ENCODE measurements around the gene CAMSAP1. TPM values are rescaled to one million over a fixed set of nuclear protein-coding genes. Genes with fewer than 3 reads are reported as not detected.

CAMSAP1 gene
- total RNA-seq, 1 experiment from 2014 or later: 52.7 TPM

DNA sequence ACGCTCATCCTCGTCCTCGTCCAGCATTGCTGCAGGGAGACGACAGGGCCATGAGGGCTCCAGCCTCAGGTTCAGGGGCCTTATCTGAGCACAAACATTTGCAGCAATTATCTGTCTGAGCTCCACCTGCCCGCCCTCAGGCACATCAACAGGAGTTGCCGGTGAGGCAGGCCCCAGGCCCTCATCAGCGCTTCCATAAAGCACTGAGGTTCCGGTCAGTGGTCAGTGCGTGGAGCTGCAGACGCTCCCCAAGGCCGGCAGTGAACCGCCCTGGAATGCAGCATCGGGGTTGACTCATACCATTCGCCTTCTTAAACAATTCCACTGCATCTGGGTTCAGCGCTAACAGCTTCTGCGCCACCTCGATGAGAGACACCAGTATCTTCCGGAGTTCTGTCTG lies 38.6 kb upstream of the CAMSAP1 start:
- peaks cover 30 to 77% (median 70%) of the 10 kb centered on the region in 3 experiments for H3K36me3 Mint-ChIP-seq (ENCODE audit: insufficient read depth in 1 of 3, low read depth in 3 of 3)
- Histone ChIP-seq H4K20me1 (ENCODE audit: control insufficient read depth, insufficient read depth, insufficient read length) (no peaks in the 10 kb centered on the region), H4K8ac (replicated peaks; ENCODE audit: insufficient read length, low read depth, low read length) (no peak overlapping the region), H3K4ac (ENCODE audit: low read depth, low read length) (no peak overlapping the region), H3K56ac (ENCODE audit: insufficient read length, low read depth, low read length) (no peak overlapping the region), H2BK20ac (ENCODE audit: low read depth, low read length, poor library complexity, severe bottlenecking) (no peak overlapping the region), H2AK5ac (ENCODE audit: insufficient read length, low read length) (no peak overlapping the region), H3K14ac (ENCODE audit: insufficient read depth, low read length) (no peak overlapping the region), H2AFZ (ENCODE audit: low read length) (no peak overlapping the region), H2BK15ac (ENCODE audit: low read depth, low read length) (no peak overlapping the region), H3T11ph (ENCODE audit: low read length) (no peak overlapping the region), H4K5ac (ENCODE audit: insufficient read length, low read depth, low read length) (no peak overlapping the region), H2BK120ac (ENCODE audit: low read depth, low read length, poor library complexity, severe bottlenecking) (no peak overlapping the region), H3K9me3 (ENCODE audit: control insufficient read depth, low read depth, low read length) (no peaks in the 10 kb centered on the region), H3K79me1 (ENCODE audit: insufficient read depth, low read depth, low read length, poor library complexity, severe bottlenecking) (no peaks in the 10 kb centered on the region), H3K79me2 (ENCODE audit: insufficient read depth, low read length) (0 out of 2 replicates have a peak, but pooled peaks cover 1% of the 10 kb centered on the region), H3K27ac (ENCODE audit: insufficient read length, low read depth, low read length) (no peak overlapping the region), H2BK12ac (ENCODE audit: insufficient read length, low read depth, low read length) (no peak overlapping the region), H3K27me3 (ENCODE audit: insufficient read depth, low read length) (no peaks in the 10 kb centered on the region), H3K18ac (ENCODE audit: insufficient read length, low read depth, low read length) (no peak overlapping the region), H3K9ac (ENCODE audit: extremely low read depth, insufficient read length, low read length) (no peak overlapping the region), H2BK5ac (ENCODE audit: insufficient read length, low read length) (no peak overlapping the region), H3K4me2 (ENCODE audit: insufficient read depth, insufficient read length, low read length) (no peak overlapping the region), H3K23me2 (ENCODE audit: insufficient read length, low read depth, low read length, poor library complexity, severe bottlenecking) (no peaks in the 10 kb centered on the region), H4K91ac (ENCODE audit: insufficient read length, low read depth, low read length) (no peak overlapping the region), H3K4me1 (ENCODE audit: insufficient read depth, low read length) (no peaks in the 10 kb centered on the region), H3K23ac (ENCODE audit: insufficient read length, low read depth, low read length) (no peak overlapping the region)
- no peak overlapping the region for H3K4me3 Mint-ChIP-seq
- TF ChIP-seq, protein P1, sequence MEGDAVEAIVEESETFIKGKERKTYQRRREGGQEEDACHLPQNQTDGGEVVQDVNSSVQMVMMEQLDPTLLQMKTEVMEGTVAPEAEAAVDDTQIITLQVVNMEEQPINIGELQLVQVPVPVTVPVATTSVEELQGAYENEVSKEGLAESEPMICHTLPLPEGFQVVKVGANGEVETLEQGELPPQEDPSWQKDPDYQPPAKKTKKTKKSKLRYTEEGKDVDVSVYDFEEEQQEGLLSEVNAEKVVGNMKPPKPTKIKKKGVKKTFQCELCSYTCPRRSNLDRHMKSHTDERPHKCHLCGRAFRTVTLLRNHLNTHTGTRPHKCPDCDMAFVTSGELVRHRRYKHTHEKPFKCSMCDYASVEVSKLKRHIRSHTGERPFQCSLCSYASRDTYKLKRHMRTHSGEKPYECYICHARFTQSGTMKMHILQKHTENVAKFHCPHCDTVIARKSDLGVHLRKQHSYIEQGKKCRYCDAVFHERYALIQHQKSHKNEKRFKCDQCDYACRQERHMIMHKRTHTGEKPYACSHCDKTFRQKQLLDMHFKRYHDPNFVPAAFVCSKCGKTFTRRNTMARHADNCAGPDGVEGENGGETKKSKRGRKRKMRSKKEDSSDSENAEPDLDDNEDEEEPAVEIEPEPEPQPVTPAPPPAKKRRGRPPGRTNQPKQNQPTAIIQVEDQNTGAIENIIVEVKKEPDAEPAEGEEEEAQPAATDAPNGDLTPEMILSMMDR (conservative IDR thresholded peaks at IDR 0.05): no peak
- no peaks in the 10 kb centered on the region for H3K9me3 Mint-ChIP-seq
- WGBS (ENCODE audit: extremely low coverage, insufficient read length, low lambda C conversion rate): no CpG with 5 or more reads among the region's 18 CpGs
- no peak for DNase-seq
- no peaks in the 10 kb centered on the region for H3K4me1 Mint-ChIP-seq
- peak overlapping the region in 1 of 3 experiments; percentile 29; a peak in 1 of 7 replicates for H3K27ac Mint-ChIP-seq
- H3K27me3 Mint-ChIP-seq (ENCODE audit: low read depth): no peaks in the 10 kb centered on the region

Data from H9 (cell line).